Measurements from ENCODE around the gene NBEA.

DNA sequence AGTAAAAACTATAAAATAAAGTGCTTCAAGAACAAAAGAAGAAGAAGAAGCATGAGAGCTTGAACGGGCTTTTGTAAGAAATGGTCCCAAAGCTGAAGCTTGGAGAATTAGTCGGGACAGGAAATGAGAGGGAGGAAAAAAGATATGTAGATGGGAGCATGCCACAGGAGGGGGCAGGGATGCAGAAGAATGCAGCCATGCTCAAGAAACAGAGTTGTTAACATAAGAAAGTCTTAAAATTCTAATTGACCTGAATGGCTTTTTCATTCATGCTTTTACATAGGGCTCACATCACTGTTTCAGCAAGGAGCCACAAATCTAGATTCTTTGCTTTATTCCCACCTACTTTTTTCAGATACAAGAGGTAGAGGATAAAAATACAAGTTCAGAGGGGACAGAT, 27.7 kb upstream of the NBEA start:
- TF ChIP-seq, protein P1, sequence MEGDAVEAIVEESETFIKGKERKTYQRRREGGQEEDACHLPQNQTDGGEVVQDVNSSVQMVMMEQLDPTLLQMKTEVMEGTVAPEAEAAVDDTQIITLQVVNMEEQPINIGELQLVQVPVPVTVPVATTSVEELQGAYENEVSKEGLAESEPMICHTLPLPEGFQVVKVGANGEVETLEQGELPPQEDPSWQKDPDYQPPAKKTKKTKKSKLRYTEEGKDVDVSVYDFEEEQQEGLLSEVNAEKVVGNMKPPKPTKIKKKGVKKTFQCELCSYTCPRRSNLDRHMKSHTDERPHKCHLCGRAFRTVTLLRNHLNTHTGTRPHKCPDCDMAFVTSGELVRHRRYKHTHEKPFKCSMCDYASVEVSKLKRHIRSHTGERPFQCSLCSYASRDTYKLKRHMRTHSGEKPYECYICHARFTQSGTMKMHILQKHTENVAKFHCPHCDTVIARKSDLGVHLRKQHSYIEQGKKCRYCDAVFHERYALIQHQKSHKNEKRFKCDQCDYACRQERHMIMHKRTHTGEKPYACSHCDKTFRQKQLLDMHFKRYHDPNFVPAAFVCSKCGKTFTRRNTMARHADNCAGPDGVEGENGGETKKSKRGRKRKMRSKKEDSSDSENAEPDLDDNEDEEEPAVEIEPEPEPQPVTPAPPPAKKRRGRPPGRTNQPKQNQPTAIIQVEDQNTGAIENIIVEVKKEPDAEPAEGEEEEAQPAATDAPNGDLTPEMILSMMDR (IDR thresholded peaks at IDR 0.05; ENCODE audit: insufficient read depth, low read length): no peak
- TF ChIP-seq POLR2AphosphoS5 (IDR thresholded peaks at IDR 0.05; ENCODE audit: low read depth): no peak
- TF ChIP-seq, protein P2, sequence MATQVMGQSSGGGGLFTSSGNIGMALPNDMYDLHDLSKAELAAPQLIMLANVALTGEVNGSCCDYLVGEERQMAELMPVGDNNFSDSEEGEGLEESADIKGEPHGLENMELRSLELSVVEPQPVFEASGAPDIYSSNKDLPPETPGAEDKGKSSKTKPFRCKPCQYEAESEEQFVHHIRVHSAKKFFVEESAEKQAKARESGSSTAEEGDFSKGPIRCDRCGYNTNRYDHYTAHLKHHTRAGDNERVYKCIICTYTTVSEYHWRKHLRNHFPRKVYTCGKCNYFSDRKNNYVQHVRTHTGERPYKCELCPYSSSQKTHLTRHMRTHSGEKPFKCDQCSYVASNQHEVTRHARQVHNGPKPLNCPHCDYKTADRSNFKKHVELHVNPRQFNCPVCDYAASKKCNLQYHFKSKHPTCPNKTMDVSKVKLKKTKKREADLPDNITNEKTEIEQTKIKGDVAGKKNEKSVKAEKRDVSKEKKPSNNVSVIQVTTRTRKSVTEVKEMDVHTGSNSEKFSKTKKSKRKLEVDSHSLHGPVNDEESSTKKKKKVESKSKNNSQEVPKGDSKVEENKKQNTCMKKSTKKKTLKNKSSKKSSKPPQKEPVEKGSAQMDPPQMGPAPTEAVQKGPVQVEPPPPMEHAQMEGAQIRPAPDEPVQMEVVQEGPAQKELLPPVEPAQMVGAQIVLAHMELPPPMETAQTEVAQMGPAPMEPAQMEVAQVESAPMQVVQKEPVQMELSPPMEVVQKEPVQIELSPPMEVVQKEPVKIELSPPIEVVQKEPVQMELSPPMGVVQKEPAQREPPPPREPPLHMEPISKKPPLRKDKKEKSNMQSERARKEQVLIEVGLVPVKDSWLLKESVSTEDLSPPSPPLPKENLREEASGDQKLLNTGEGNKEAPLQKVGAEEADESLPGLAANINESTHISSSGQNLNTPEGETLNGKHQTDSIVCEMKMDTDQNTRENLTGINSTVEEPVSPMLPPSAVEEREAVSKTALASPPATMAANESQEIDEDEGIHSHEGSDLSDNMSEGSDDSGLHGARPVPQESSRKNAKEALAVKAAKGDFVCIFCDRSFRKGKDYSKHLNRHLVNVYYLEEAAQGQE (IDR thresholded peaks at IDR 0.05; ENCODE audit: insufficient replicate concordance, low read depth): no peak
